EL (cell line): Measurements from ENCODE around the gene SDK1.

ENCODE experiments used
- DNase-seq: peaks from one replicate; pipeline ENCODE4 v3.0.0-alpha.2; 2016

Gene SDK1

GRCh38 chr7:4170997-4171786 lies 870.1 kb downstream of the SDK1 start:
- no peak for DNase-seq

DNA sequence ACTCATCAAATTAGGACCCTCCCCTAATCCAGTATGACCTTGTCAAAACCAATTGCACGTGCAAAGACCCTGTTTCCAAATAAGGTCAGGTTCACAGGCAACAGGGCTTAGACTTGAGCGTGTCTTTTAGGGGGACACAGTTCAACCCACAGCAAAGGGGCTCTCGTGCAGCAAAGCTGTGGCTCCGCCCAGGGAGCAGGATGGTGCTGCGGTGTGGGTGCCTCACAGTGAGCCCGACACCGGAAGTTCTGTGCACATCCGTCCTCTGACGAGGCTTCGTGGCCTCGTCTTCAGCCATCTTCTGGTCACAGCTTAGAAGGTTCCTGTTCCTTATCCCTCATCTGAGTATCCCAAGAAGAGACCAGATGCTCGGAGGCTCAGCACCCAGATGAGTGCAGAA lies 871.8 kb downstream of the SDK1 start:
- no peak for DNase-seq

DNA sequence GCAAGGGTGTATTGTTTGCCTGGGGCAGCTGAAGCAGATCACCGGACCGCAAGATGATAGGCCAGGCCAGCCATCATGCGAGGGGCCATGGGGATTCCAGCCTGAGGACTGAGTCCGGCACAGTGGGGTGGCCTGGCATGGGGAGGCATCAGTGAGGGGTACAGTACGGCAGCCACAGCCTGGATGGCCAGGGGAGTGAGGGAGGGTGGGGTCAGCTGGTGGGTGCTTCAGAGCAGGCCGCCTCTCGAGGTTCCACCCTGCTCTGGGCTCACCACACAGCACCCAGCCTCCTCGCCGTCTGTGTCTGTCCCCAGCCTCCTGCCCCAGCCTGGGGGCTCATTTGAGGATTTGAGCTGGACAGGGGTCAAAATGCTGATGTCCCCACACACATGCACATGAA lies 872.6 kb downstream of the SDK1 start:
- no peak for DNase-seq

DNA sequence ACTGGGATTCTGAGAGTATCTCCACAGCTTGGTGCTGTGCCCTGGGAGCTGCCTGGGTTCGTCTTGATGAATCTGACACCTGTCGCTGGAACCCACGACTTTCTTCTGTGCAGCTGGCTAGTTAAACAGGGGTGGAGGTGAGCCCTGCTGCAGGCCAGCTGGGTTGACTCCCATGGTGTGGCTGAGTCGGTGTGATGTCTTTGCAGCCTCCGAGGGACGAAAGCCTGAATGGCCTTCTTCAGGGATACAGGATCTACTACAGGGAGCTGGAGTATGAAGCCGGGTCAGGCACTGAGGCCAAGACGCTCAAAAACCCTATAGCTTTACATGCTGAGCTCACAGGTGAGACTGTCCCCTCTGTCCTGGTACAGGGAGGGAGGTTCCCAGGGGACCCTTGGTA lies 873.0 kb downstream of the SDK1 start:
- DNase-seq: no peak

- no peak for DNase-seq
Observed at GRCh38 chr7:4174451-4174850, 873.4 kb downstream of the SDK1 start.

DNA sequence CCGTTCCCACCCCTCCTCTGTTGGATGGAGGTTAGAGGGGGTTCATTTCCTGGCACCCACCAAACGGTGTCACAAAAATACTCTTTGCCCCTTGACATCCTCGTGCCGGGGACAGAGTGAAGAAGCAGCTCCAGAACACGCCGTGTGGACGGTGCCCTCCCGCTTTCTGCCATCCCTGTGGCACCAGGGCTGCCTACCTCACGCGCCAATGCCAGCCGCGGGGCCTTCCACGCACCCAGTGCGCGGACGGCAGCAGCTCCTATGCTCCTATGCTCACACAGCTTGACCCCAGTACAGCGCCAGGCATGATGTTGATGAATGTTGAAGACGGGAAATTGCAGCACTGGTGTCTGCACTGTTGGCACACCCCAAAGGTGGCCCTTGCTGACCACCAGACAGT lies 873.8 kb downstream of the SDK1 start:
- DNase-seq: no peak

- no peak for DNase-seq
Observed at GRCh38 chr7:4175346-4175973, 874.4 kb downstream of the SDK1 start.

- DNase-seq: no peak
Observed at GRCh38 chr7:4177001-4177400, 875.9 kb downstream of the SDK1 start.

DNA sequence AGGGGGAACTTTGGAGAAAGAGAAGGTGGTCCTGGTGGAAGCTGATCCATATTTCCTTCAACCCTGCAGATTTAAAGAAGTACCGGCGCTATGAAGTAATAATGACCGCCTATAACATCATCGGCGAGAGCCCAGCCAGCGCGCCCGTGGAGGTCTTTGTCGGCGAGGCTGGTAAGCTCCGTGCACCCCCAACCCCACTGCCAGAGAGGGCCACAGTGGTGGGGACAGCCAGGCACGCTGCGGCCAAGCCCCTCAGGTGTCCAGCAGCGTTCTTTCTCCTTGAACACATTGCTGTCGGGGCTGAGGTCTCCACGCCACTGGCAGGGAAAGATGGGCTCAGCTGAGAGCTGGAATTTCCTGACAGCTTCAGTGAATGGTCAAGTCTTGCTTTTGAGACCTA lies 877.4 kb downstream of the SDK1 start:
- no peak for DNase-seq

DNA sequence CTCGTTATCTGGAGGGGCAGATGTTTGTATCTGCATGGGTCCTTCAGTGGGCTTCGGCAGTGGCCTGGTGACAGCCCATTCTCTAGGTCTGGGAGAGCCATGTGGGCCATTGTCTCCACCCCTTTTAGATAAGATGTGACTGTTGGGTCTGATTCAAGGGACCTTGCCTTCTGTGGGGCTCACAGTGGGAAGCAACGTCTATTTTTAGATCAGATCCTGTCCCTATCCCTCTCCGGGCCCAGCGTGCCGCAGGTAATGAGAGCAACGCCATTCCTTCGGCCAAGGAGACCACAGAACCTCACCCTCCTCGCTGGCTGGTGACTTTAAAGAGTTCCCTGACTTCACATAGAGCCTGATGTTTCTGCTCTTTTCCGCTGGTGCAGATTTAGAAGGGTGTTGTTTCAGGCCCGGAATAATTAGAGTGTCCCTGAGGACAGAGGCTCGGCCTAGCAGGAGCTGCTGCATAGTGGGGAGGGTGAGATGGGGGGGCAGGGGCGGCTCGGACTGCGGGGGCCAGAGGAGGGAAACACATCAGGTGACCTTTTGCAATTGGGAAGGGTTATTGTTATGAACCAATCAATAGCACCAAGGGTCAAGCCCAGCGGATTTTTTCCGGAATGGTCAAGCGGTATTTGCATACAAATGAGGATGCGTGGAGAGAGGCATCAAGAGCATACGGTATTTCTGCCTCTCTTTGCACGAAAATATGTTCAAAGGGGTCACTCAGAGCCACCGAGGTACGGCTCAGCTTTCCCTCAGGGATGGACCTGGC lies 878.0 kb downstream of the SDK1 start:
- no peak for DNase-seq

DNA sequence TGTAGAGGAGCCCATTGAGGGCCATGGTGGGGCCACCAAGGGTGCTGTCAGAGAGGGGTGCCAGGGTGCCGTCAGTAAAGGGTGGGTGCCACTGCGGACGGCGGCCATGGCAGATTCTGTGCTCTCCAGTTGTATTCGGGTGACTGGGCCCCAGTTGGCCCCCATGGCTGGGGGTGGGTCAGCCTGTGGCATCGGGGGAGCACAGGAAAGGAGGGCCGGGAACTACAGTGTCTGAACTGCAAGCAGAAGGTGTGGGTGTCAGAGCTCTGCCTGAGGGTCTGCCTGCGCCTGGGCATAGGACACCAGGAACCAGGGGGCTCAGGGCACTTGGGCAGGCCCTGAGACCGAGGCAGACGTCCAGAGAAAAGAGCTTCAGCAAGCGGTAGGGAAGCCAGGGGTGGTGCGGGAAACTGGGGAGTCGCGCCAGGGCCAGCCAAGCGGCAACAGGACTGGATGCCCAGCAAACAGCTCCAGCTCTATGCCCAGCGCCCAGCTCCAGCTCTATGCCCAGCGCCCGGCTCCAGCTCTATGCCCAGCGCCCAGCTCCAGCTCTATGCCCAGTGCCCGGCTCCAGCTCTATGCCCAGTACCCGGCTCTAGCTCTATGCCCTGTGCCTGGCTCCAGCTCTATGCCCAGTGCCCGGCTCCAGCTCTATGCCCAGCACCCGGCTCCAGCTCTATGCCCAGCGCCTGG lies 878.8 kb downstream of the SDK1 start:
- no peak for DNase-seq

DNA sequence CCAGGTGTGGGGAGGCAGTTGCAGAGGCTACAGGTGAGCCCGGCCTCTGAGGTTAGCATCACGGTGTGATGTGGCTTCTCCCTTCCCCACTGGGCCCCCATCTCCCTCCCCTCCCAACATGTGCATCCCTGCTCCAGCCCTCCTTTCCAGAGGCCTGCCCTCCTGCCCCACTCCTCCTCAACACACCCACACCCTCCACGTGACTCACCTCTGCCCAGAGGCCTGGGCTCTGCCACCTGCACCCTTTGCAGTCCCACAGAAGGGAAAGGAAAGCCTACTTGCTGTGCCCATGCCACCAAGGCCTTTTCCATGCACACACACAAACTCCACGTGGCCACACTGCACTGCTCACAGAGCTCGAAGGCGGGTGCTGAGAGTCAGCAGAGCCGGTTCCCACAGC lies 880.4 kb downstream of the SDK1 start:
- no peak for DNase-seq

- DNase-seq: no peak
Observed at GRCh38 chr7:4182605-4183300, 881.7 kb downstream of the SDK1 start.

DNA sequence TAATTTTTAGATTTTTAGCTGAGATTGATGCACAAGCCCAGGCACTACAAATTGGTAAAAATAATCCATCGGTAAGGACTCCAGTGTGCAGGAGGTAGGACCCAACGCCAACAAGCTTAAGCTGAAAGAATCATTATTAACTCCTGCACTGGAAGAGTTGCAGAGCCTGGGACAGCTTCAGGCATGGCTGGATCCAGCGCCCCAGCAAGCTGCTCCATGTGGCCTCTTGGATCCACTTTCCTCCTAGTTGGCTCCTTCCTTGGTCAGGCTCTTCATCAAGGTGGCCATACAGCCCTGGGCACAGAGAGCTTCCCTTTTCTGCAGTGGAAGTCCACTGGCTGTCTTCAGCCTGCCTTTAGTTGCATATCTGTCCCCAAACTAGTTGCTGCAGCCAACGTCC lies 883.6 kb downstream of the SDK1 start:
- DNase-seq: no peak

DNA sequence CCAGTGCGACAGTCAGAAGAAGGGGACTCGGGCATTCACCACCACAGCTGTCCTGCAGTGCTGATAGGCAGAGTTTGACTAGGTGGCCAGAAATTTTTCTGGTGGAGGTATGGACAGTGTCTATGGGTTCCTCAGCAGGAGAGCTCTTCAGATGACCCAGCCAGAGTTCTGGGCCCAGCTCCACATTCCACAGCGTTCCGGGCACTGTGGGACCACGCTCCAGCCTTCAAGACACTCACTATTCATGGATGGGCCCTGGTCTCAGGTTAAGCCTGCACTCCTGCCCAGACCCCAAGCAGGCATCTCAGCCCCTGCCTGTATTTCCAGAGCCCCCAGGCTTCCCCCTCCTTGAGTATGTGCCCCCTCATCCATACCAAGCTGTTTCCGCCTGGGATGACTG lies 884.1 kb downstream of the SDK1 start:
- DNase-seq: no peak

- no peak for DNase-seq
Observed at GRCh38 chr7:4185721-4186512, 884.9 kb downstream of the SDK1 start.

- no peak for DNase-seq
Observed at GRCh38 chr7:4186513-4186780, 885.4 kb downstream of the SDK1 start.

DNA sequence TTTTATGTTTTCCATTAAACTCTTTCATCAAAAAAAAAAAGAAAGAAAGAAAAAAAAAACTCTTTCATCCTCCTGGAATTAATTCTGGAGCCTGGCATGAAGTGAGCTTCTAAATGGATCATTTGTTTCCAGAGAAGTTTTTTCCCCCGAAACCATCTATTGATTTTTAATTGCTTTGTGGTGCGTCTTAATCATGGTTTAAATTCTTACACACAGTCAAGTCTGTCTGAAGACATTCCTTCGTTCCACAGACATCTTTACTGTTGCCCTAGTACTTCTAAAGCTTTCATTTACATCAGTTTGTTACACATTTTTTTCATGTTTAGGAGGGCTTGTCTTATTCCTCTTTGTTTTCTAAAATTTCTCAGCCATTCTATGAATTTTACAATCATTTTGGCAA lies 887.6 kb downstream of the SDK1 start:
- no peak for DNase-seq

DNA sequence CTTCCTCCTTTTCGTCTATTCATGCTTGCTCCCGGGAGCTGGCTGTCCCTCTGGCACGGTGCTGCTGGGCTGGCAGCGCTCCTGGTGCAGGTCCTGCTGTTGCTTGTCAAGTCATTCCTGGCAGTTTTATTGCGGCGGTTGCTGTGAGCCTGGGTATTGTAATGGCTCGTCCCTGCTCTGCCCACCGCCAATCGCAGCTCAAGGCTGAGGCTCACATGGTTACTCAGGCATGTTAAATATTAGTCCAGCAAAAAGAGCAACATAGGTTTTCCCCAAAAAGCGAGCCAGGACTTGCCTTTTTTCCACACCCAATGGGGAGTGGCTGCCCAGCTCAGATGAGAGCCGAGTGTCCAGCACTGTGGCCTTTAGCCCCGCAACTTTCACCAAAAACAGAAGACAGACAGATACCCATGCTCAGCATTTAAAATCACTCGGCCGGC lies 888.1 kb downstream of the SDK1 start:
- no peak for DNase-seq

- DNase-seq: no peak
Observed at GRCh38 chr7:4190010-4190981, 889.2 kb downstream of the SDK1 start.

DNA sequence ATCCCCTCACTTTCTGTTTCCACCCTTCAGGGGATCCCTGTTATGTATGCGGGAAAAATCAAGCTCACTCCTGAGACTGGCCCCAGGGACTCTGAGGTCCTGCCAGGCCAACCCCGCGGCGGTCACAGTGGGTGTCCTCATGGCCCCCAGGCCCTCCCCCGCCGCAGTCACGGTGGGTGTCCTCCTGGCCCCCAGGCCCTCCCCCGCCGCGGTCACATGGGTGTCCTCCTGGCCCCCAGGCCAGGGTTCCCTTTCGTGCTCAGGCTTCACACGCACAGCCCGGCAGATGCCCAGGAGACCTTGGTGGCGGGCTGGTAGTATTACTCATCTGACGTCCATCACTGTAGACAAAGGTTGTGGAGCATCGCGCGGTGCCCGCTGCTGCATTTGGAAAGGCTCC lies 890.0 kb downstream of the SDK1 start:
- no peak for DNase-seq
